ENCODE results near the gene STAM. TPM values are rescaled to one million over a fixed set of nuclear protein-coding genes. Genes with fewer than 3 reads are reported as not detected.

The STAM gene
- polyA plus RNA-seq, 1 experiment, result 22.0 TPM

- POLR2A ChIA-PET, result interaction anchor here (0.5 kb wide), 1 partner anchor 9 kb away, joined by 5 read pairs; no protein-coding TSS in a partner anchor
- no peak for DNase-seq (ENCODE audit: low read depth)
Observed at GRCh38 chr10:17758896-17759295, 114.9 kb downstream of the STAM start.

DNA sequence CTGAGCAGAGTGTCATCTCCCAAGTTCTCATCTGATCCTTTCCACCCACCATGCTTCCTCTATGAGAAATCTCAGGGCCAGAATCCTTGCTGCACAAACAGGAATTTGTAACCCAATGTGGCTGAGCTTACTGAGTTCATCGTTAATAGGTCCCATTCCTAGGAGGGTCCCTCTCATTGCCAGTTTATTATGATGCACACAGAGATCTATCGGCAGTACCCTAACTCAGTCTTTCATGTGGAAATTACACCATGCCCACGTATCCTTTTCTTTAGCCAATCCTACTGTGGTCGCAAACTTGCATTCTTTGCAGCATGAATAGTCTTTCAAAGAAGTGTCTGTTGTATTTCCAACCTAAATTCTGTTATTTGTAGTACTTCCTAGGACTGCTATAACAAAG, 120.2 kb downstream of the STAM start:
- ChIA-PET CTCF (interaction anchor here (1.0 kb wide), 1 partner anchor 141 kb away, joined by 3 read pairs; no protein-coding TSS in a partner anchor), POLR2A (no interaction called here)
- TF ChIP-seq CTCF (IDR thresholded peaks at IDR 0.05; ENCODE audit: insufficient read depth, low read depth, low read length), result no peak

More at GRCh38 chr10:17758896-17759295, 114.9 kb downstream of the STAM start:
- Histone ChIP-seq H3K4me3 (ENCODE audit: low read depth, low read length) (no peak overlapping the region), H3K27me3 (ENCODE audit: control insufficient read depth, insufficient read depth, low read length) (no peaks in the 10 kb centered on the region), H3K36me3 (ENCODE audit: control insufficient read depth, insufficient read depth, low read length) (no peaks in the 10 kb centered on the region)
- CTCF ChIA-PET, result interaction anchor here (0.9 to 1.8 kb wide), 3 partner anchors 12 to 99 kb away, joined by 3 to 4 read pairs (median 3); no protein-coding TSS in a partner anchor
- no peak for TF ChIP-seq CTCF (IDR thresholded peaks at IDR 0.05; ENCODE audit: insufficient read depth, low read depth, low read length)

DNA sequence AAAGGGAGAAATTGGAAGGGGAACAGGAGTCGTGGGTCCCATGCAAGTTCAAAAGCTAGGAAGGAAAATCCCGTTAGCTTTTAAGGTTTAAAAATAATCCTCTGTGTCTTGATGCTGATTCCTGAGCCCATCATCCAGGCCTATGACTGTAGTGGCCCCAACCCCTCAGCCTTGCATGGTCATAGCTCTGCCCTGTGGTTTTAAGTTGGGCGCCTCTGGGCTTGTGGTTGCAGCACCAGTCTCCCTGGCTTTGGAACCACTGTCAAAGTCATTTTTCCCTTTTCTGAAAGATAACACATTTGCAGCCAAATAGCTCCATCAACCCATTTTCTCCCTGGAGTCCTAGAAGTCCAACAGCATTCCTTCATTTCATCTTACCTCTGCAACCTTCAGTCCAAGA, 121.7 kb downstream of the STAM start:
- CTCF ChIA-PET, result interaction anchor here (1.5 kb wide), 1 partner anchor 24 kb away, joined by 3 read pairs; no protein-coding TSS in a partner anchor

More for the DNA sequence above, 120.2 kb downstream of the STAM start:
- no peaks in the 10 kb centered on the region for H3K36me3 ChIP-seq (ENCODE audit: control insufficient read depth, insufficient read depth, low read length)
- no peaks in the 10 kb centered on the region for H3K27me3 ChIP-seq (ENCODE audit: control insufficient read depth, insufficient read depth, low read length)
- no peak overlapping the region for H3K4me3 ChIP-seq (ENCODE audit: low read depth, low read length)
- DNase-seq (ENCODE audit: low read depth), result no peak

More for the DNA sequence above, 121.7 kb downstream of the STAM start:
- POLR2A ChIA-PET, result no interaction called here
- H3K4me3 ChIP-seq (ENCODE audit: low read depth, low read length), result no peak overlapping the region
- H3K36me3 ChIP-seq (ENCODE audit: control insufficient read depth, insufficient read depth, low read length), result no peaks in the 10 kb centered on the region
- no peak for DNase-seq (ENCODE audit: low read depth)
- no peak for TF ChIP-seq CTCF (IDR thresholded peaks at IDR 0.05; ENCODE audit: insufficient read depth, low read depth, low read length)
- no peaks in the 10 kb centered on the region for H3K27me3 ChIP-seq (ENCODE audit: control insufficient read depth, insufficient read depth, low read length)

Small RNA genes within 50 kb of the gene (small RNA-seq; reads per million reads assigned to genes)
- not detected for gene AC069542.2 (ENCODE audit: insufficient read length, low read depth, low replicate concordance)

Other genes with a start within 250 kb of the STAM start
- 0.07 TPM in 1 of 2 replicates, not detected in the other for gene ST8SIA6, start 189.6 kb upstream of the STAM start, polyA plus RNA-seq (2011; rRNA removed)
- gene HACD1, start 26.8 kb upstream of the STAM start, polyA plus RNA-seq (2011; rRNA removed), result 45.4 and 113 TPM in 2 replicates
- gene TMEM236, start 108.0 kb downstream of the STAM start, polyA plus RNA-seq (2011; rRNA removed), result 0.02 and 0.04 TPM in 2 replicates
- gene MRC1, start 165.2 kb downstream of the STAM start, polyA plus RNA-seq (2011; rRNA removed), result not detected in 2 replicates

Measured in BJ (cell line).